ENCODE results near the gene HYDIN.
"Not testable (repeated sequence)": the region's sequence is repeated elsewhere in the genome, so short reads cannot be mapped to it uniquely, and the experiment has no call there.

GRCh38 chr16:71080777-71081176, 149.7 kb downstream of the HYDIN start:
- not testable (repeated sequence) for TF ChIP-seq PREB (CRISPR knock-in tag; IDR thresholded peaks at IDR 0.05); ZBTB8A (IDR thresholded peaks at IDR 0.05; ENCODE audit: partially characterized antibody); TBP (optimal IDR thresholded peaks at IDR 0.05; ENCODE audit: low read depth, low read length); TAF1 (IDR thresholded peaks at IDR 0.05; ENCODE audit: control insufficient read depth, extremely low read depth, insufficient read depth, low read length, severe bottlenecking); EP300 (IDR thresholded peaks at IDR 0.05; ENCODE audit: low read length)
- TF ChIP-seq, protein P1, sequence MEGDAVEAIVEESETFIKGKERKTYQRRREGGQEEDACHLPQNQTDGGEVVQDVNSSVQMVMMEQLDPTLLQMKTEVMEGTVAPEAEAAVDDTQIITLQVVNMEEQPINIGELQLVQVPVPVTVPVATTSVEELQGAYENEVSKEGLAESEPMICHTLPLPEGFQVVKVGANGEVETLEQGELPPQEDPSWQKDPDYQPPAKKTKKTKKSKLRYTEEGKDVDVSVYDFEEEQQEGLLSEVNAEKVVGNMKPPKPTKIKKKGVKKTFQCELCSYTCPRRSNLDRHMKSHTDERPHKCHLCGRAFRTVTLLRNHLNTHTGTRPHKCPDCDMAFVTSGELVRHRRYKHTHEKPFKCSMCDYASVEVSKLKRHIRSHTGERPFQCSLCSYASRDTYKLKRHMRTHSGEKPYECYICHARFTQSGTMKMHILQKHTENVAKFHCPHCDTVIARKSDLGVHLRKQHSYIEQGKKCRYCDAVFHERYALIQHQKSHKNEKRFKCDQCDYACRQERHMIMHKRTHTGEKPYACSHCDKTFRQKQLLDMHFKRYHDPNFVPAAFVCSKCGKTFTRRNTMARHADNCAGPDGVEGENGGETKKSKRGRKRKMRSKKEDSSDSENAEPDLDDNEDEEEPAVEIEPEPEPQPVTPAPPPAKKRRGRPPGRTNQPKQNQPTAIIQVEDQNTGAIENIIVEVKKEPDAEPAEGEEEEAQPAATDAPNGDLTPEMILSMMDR (IDR thresholded peaks at IDR 0.05 in 2 of 3, conservative IDR thresholded peaks at IDR 0.05 in 1 of 3; ENCODE audit: insufficient read depth in 2 of 3, low read depth in 1 of 3, low read length in 3 of 3): not testable (repeated sequence)
